ENCODE measurements around the gene ANKRD11. TPM values are rescaled to one million over a fixed set of nuclear protein-coding genes. Genes with fewer than 3 reads are reported as not detected.

ANKRD11 gene
- total and polyA plus RNA-seq, 9 donors: 52.1 to 188 (median 109) TPM

DNA sequence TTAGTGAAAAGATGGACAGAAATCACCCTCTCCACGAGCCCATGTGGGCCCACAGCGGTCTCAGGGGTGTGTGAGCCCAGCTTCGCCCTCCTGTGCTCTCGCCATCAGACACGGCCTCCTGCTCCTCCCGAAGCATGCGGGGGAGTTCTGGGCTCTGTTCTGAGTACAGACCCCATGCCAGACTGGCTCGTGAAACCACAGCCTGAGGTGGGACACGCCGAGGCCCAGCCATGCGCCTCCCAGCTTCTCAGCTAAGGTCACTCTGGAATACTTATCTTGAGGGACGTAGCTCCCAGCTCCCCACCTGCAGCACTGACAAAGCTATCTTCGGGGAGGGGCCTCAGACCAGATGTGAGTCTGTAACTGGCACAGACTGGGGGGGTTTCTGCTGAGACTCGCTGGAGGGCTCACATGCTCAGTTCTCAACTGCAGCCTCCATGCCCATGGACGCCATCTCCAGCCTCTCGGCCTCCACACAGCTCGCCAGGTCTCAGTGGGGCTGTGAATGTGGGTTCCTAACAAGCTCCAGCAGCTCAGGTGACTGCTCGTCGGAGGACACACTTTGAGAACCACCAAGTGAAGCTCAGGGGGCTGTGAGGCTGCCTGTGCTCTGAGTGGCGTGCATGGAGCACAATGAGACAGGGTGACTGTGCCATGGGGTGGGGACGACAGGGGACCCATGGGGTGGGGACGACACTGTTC lies 177.6 kb downstream of the ANKRD11 start:
- TF ChIP-seq, protein P1, sequence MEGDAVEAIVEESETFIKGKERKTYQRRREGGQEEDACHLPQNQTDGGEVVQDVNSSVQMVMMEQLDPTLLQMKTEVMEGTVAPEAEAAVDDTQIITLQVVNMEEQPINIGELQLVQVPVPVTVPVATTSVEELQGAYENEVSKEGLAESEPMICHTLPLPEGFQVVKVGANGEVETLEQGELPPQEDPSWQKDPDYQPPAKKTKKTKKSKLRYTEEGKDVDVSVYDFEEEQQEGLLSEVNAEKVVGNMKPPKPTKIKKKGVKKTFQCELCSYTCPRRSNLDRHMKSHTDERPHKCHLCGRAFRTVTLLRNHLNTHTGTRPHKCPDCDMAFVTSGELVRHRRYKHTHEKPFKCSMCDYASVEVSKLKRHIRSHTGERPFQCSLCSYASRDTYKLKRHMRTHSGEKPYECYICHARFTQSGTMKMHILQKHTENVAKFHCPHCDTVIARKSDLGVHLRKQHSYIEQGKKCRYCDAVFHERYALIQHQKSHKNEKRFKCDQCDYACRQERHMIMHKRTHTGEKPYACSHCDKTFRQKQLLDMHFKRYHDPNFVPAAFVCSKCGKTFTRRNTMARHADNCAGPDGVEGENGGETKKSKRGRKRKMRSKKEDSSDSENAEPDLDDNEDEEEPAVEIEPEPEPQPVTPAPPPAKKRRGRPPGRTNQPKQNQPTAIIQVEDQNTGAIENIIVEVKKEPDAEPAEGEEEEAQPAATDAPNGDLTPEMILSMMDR (IDR thresholded peaks at IDR 0.05): no peak
- TF ChIP-seq POLR2A (IDR thresholded peaks at IDR 0.05) (no peak), EP300 (IDR thresholded peaks at IDR 0.05) (no peak)
- no peak for DNase-seq
- Histone ChIP-seq H3K27ac (no peak overlapping the region), H3K27me3 (no peaks in the 10 kb centered on the region), H3K36me3 (no peaks in the 10 kb centered on the region), H3K4me3 (no peak overlapping the region), H3K9me3 (no peaks in the 10 kb centered on the region), H3K4me1 (ENCODE audit: insufficient read depth) (peaks cover 6% of the 10 kb centered on the region)
- WGBS, 3 donors: 60 to 63% (median 62%) methylated on average over 22 of the region's 22 CpGs
- intact Hi-C loops (cut with DNase I): loop anchor here in 1 of 4 donors (10.0 kb wide), 1 partner anchor 182 kb away; the partner anchor contains the start of gene ANKRD11

DNA sequence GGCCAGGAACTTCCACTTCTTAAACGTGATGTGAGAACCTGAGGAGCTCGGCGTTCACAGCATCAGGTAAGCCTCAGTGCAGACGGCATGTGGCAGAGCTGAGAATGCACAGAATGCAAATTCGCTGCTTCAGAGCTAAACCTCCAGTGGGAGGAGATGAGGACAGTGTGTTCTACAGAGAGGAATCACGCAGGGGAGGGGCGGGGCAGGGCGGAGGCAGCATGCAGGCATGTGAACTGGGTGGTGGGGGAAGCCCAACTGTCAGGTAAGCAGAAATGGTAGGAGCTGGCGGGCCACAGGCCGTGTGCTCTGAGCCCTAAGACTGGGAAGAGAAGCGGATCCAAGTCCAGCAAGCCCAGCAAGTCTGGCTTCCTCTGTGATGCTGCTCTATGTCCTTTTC lies 178.2 kb downstream of the ANKRD11 start:
- 72 to 75% (median 72%) methylated on average over 11 of the region's 11 CpGs for WGBS, 3 donors
- Histone ChIP-seq H3K27me3 (no peaks in the 10 kb centered on the region), H3K27ac (no peak overlapping the region), H3K36me3 (no peaks in the 10 kb centered on the region), H3K4me3 (no peak overlapping the region), H3K4me1 (ENCODE audit: insufficient read depth) (peaks cover 8% of the 10 kb centered on the region), H3K9me3 (no peaks in the 10 kb centered on the region)
- intact Hi-C loops (cut with DNase I): loop anchor here in 1 of 4 donors (10.0 kb wide), 1 partner anchor 183 kb away; the partner anchor contains the start of gene ANKRD11
- TF ChIP-seq EP300 (IDR thresholded peaks at IDR 0.05) (no peak), POLR2A (IDR thresholded peaks at IDR 0.05) (no peak)
- TF ChIP-seq, protein P1 (IDR thresholded peaks at IDR 0.05): no peak
- DNase-seq: no peak

DNA sequence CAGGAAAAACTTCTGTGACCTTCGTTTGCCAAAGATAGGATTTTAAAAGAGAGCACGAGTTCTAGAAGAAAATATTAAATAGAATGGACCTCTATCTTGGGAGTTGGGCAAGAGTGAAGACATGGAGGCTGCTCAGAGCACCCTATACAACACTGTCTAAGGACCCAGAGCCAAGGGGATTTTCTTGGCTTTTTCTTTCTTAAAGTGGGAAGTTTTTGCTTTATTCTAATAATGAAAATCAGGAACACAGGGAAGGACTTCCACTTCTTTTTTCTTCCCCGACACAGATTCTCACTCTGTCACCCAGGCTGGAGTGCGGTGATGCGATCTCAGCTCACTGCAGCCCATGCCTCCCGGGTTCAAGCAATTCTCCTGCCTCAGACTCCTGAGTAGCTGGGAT lies 178.7 kb downstream of the ANKRD11 start:
- Histone ChIP-seq H3K27me3 (no peaks in the 10 kb centered on the region), H3K36me3 (no peaks in the 10 kb centered on the region), H3K4me1 (ENCODE audit: insufficient read depth) (peaks cover 10% of the 10 kb centered on the region), H3K27ac (no peak overlapping the region), H3K9me3 (no peaks in the 10 kb centered on the region), H3K4me3 (no peak overlapping the region)
- TF ChIP-seq, protein P1 (IDR thresholded peaks at IDR 0.05): no peak
- TF ChIP-seq EP300 (IDR thresholded peaks at IDR 0.05) (no peak), POLR2A (IDR thresholded peaks at IDR 0.05) (no peak)
- 87 to 93% (median 90%) methylated on average over 6 of the region's 6 CpGs for WGBS, 3 donors
- no peak for DNase-seq
- intact Hi-C loops (cut with DNase I): loop anchor here in 1 of 4 donors (10.0 kb wide), 1 partner anchor 183 kb away; the partner anchor contains the start of gene ANKRD11

DNA sequence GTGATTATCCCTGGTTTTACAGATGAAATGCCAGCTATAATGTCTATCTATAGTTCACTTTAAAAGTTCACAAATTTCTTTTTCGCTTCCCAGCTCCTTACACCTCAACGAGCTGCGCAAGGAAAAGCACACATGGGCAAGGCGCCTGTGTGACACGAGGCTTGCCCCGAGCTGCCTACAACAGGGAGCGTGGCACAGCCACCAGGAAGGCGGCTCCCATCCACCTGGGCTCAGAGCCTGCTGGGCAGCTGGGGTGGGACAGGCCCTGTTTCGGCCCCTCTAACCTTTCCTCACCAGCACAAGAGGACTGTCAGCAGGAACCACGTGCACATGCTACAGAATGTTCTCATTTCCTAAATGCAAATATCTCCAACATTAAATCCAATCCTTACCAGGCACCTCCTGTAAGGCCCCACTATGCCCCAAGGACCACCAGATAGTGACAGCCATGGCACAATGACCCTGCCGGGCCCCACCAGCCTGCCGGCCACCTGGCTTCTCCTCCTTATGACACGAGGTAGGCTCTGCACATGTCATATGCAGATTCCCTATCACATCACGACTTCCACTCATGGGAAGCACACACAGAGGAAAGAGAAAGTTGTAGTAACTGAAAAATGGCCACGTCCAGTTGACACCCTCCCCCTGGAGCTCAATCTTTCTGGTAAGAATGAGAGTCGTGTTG lies 180.8 kb downstream of the ANKRD11 start:
- TF ChIP-seq POLR2A (IDR thresholded peaks at IDR 0.05) (no peak), EP300 (IDR thresholded peaks at IDR 0.05) (no peak)
- TF ChIP-seq, protein P1 (IDR thresholded peaks at IDR 0.05): no peak
- intact Hi-C loops (cut with DNase I): loop anchor here in 1 of 4 donors (10.0 kb wide), 1 partner anchor 185 kb away; the partner anchor contains the start of gene ANKRD11
- Histone ChIP-seq H3K27me3 (no peaks in the 10 kb centered on the region), H3K36me3 (no peaks in the 10 kb centered on the region), H3K4me1 (ENCODE audit: insufficient read depth) (peaks cover 10% of the 10 kb centered on the region), H3K27ac (no peak overlapping the region), H3K4me3 (no peak overlapping the region), H3K9me3 (no peaks in the 10 kb centered on the region)
- WGBS, 3 donors: 84 to 90% (median 84%) methylated on average over 16 of the region's 16 CpGs
- DNase-seq: no peak
